NCI-H345 (cell line): Measurements from ENCODE around the gene CSGALNACT2.

Experiments used
- DNase-seq: peaks from one replicate; lab custom pipeline; 2025; lab: John Stamatoyannopoulos, UW

The CSGALNACT2 gene

DNA sequence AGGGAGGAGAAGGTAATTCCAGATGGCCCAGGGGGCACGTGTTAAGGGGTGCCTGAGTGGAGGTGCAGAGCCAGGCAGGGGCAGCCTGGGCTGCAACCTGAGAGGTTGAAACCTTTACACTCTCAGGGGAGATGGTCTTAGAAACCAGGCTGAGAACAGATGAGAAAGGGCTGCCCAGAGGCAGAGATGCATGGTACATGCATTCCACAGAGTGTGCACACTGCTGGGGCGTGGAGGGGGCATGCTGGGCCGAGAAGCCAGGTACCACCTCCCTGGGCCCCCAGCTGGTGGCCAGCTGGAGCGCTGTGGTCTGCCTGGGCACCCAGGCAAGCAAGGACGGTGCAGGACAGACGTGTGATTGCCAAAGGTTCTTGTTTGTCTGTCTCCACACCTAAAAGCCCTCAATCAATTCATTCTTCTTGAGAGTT is 14.1 kb upstream of the CSGALNACT2 start:
- no peak for DNase-seq

DNA sequence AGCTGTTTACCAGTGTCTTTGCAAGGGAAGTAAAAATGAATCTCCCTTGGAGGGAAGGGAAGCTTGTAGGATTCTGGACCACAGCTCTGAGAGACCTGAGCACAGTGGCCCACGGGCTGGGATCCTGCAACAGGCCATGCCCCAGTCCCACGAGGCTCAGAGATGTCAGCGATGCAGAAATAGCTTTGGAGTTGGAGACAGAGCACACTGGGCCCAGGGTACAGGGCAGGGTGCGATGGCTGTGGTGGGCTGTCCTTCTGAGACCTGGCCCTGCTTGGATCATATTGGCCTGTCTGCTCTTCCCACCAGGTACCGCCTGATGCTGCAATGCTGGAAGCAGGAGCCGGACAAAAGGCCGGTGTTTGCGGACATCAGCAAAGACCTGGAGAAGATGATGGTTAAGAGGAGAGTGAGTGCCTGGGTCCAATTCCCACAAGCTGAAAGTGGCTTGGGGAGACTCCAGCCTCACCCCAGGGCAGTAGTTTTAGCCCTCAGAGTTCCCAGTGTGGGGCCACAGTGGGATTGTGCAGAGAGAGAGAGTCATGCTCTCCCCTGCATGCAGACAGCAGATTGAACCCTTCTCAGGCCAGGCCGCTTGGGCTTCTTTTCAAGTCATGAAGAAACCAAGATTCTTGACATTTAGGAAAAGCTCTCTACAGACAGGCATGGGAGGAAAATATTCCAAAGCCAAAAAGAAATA is 13.5 kb upstream of the CSGALNACT2 start:
- DNase-seq: no peak

DNA sequence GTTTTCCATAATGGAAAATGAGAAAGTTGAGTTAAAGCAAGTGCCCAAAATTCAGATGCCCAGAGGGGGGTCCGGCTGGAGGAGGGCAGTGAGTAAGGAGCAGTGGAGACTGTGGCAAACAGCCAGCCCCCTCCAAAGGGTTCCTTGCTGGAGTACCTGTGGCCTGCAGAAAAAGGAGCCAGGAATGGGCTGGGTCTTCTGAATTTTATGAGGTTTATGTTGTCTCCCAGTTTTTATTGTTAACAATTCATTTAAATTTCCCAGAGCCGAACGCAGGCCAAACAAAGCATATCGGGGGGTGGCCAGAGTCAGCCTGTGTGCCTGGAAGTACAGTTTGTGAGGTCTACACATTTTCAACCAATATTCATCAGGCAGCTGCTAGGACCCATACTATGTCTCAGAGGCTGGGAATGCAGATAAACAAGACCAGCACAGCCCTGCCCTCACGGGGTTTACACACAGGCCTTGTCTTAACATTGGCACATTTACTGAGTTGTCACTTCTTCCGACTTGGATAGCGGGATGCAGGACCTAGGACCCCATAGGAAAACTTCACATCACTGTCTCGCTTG is 12.9 kb upstream of the CSGALNACT2 start:
- DNase-seq: no peak

DNA sequence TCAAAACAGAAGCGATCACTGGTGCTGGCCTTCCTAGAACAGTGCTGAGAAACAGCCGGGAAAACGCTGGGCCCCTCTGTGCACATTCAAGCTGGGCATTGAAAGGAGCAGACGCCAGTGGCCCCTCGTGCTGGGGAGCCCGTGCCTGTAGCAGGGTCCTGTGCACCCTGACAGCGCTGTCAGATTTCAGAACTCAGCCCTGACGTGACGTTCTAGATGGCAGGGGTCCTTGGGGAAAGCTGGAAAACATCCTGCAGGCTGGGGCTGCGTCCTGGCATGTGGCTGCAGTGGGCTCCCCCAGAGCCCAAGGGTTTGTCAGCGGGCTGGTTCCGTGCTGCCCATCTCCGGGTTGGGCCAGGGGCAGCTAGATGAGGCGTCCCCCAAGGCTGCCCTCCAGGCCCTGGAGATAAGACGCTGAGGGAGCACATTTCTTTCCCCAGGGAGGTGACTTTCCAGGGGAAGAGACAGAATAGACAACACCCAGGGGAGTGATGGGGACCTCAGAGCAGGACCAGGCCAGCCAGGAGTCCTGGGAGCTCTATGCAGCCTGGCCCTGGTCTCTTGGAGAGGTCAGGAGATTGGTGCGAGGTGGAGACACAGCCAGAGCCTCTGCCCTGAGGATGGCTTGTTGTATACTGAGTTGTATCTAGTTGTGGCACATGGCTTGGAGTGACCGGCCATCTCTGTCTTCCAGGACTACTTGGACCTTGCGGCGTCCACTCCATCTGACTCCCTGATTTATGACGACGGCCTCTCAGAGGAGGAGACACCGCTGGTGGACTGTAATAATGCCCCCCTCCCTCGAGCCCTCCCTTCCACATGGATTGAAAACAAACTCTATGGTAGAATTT is 12.1 kb upstream of the CSGALNACT2 start:
- no peak for DNase-seq

DNA sequence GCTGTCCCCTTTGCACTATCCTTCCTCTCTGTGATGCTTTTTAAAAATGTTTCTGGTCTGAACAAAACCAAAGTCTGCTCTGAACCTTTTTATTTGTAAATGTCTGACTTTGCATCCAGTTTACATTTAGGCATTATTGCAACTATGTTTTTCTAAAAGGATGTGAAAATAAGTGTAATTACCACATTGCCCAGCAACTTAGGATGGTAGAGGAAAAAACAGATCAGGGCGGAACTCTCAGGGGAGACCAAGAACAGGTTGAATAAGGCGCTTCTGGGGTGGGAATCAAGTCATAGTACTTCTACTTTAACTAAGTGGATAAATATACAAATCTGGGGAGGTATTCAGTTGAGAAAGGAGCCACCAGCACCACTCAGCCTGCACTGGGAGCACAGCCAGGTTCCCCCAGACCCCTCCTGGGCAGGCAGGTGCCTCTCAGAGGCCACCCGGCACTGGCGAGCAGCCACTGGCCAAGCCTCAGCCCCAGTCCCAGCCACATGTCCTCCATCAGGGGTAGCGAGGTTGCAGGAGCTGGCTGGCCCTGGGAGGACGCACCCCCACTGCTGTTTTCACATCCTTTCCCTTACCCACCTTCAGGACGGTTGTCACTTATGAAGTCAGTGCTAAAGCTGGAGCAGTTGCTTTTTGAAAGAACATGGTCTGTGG is 11.4 kb upstream of the CSGALNACT2 start:
- no peak for DNase-seq

DNA sequence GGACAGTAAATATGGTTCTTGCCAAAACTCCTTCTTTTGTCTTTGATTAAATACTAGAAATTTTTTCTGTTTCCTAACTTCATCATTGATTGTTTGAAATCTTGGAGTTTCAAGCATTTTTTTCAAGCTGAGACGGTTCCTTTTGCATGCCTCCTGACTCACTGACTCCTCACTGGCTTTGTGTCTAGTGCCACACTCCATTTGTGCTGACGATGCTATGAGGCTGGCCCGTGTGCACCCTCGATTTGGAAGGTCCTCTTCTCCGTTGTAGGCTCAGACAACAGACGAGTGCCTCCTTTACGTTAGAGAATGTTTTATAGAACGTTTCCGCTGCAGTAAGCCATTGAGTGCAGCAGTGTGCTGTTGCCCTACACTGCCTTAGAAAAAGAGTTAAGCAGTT is 10.8 kb upstream of the CSGALNACT2 start:
- DNase-seq: no peak

DNA sequence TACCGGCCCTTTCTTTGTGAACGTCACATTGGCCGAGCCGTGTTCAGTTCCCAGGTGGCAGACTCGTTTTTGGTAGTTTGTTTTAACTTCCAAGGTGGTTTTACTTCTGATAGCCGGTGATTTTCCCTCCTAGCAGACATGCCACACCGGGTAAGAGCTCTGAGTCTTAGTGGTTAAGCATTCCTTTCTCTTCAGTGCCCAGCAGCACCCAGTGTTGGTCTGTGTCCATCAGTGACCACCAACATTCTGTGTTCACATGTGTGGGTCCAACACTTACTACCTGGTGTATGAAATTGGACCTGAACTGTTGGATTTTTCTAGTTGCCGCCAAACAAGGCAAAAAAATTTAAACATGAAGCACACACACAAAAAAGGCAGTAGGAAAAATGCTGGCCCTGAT is 9.9 kb upstream of the CSGALNACT2 start:
- no peak for DNase-seq

DNA sequence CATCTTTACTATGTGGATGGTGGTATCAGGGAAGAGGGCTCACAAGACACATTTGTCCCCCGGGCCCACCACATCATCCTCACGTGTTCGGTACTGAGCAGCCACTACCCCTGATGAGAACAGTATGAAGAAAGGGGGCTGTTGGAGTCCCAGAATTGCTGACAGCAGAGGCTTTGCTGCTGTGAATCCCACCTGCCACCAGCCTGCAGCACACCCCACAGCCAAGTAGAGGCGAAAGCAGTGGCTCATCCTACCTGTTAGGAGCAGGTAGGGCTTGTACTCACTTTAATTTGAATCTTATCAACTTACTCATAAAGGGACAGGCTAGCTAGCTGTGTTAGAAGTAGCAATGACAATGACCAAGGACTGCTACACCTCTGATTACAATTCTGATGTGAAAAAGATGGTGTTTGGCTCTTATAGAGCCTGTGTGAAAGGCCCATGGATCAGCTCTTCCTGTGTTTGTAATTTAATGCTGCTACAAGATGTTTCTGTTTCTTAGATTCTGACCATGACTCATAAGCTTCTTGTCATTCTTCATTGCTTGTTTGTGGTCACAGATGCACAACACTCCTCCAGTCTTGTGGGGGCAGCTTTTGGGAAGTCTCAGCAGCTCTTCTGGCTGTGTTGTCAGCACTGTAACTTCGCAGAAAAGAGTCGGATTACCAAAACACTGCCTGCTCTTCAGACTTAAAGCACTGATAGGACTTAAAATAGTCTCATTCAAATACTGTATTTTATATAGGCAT is 9.1 kb upstream of the CSGALNACT2 start:
- DNase-seq: no peak

DNA sequence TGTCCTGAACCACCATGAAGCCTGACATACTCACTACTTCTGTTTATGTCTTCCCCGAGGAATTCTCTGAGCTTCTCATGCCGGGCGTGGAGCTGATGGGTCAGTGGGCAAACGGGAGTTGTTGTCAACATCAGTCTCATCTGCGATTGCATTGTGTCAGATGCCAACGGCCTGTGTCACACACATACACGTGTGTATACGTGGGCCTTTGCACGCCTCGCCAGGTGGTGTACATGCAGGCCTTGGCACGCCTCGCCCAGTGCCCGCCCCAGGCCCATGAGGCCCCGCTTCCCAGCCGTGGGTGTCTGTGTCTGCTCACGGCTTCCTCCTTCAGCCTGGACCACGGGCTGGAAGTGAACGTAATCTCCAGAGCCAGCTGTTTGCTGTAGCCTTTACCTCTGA is 7.5 kb upstream of the CSGALNACT2 start:
- DNase-seq: no peak

DNA sequence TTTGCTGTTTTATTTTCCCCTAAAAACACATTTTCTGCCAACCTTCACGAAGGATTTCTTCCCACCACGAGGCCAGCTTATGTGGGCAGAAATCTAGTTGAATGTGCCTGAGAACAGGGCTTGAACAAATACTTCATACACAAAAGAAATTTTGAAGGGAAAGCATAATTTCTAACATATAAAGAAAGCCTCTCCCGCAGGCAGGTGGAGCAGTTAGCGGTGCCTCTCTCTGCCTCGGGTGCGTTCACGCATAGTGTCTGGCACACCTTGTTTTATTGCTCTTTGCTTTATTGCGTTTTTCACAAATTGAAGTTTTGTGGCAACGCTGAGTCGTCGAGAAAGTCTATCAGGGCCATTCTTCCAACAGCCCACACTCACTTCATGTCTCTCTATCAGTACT is 7.0 kb upstream of the CSGALNACT2 start:
- no peak for DNase-seq

DNA sequence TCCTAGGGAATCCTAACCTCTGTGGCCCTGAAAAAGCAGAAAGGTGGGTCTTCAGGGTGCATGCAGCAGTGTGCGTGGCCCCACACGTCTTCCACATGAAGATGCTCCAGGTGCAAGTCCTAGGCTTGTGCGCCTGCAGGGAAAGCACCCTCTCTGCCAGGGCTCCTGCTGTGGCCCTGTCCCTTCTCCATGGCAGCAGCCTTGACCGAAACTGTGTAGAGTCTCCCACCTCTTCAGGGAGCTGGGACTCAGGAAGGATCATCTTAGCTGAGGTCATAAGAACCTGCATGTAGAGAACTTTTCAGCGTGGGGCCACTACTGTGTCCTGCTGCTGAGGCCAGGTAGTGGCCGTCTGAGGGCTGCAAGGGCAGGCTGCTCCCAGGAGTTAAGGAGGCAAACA is 6.3 kb upstream of the CSGALNACT2 start:
- DNase-seq: no peak

DNA sequence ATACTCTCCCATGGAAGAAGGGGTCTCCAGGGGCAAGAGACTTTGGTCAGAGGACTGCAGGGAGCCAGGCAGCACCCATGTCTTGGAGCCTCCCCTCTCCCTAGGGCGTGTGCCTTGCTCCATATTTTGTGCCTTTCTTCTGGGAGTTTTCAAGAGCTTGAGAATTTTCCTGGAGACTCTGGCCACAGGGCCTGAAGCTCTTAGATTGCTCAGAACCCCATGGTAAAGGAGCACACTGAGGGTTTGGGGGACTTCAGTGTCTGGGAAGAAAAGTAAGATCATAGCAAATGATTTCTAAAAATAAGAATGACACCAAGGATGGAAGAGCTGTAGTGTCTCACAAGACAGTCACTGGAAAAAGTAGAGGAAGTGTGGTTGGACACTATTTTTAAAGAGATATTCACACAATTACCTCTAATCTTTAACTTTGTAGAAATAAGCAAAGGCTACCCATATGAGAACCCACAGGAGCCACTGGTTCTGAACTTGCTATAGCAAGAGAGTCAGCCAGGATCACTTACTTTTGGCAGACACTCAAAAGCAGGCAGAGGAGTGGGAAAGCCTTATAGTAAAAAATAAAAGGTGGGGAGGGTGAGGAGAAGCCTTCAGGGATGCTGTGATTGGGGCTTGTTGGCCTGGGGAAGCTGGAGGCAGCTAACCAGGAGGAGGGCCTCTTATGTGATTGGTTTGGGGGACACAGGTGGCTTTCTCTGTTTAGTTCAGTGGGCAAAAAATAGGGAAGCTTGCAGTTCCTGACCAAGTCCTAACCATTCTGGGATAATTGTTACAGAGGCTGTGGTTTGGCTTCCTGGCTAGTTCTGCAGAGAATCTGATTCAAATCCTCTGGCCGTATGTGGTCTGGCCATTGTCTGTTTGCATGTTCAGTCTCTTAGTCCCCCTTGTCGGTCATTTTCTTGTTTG is 5.1 kb upstream of the CSGALNACT2 start:
- DNase-seq: no peak

DNA sequence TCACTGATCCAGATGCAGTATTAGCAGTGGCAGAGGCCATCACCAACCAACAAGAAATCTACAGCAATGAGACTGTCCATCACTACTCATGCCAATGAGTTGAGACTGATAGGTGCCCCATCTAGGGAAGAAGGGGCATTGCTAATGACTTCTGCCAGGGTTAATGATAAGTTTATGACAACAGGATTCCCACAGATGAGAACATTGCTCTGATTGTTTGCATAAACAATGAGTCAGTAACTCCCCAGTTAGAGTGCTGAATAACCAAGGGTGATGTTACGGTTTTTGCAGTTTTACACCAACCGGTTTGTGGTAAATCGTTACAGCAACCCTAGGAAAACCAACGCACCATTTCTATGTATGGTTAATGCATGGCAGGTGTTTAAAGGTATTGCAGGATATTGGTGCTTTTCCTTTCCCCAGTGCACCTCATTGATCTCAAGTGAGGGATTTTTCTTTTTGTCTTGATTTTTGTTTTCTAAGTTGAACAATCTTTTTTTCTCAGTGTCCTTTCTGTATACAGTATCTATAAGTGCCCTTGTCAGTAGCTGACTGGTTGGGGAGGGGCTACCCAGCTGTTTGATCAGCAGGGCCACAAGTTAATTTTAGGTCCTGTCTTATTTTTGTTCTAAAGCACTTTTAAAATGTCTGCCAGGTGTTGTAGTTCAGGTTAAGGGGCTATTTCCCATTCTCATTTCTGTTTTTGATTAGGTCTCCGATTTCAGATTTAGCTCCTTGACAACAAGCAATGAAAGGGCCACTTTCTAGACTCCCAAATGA is 3.9 kb upstream of the CSGALNACT2 start:
- DNase-seq: no peak

DNA sequence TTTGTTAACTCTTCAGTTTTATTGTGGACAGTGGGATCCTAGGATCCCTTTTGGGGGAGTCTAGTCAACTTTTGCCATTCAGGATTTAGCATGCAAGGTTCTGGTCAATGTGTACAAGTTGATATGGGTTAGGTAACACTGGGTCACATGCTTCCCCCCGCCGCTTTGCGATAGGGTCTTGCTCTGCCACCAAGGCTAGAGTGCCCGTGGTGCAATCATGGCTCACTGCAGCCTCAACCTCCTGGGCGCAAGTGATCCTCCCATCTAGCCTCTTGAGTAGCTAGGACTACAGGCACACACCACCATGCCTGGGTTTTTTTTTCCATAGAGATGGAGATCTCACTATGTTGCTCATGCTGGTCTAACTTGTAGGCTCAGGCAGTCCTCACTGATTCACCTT is 3.2 kb upstream of the CSGALNACT2 start:
- DNase-seq: no peak

DNA sequence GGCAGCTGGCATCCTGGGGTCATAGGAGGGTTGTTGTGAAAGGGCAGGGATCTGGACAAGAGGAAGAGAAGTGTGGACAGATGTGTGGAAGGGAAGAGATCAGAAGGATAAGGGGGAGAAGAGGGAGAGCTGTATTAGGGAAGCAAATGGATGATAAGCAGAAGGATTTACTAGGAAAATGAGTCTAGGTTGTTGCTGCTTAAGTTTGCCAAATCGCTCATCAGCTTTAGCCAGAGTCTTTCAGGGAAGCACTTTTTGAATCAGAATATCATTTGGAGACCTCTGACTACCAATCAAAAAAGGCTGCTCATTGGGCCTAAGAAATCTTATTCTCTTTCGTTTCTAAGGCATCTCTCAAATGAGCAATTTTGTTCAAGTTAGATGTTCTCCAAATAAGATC is 2.6 kb upstream of the CSGALNACT2 start:
- DNase-seq: no peak

DNA sequence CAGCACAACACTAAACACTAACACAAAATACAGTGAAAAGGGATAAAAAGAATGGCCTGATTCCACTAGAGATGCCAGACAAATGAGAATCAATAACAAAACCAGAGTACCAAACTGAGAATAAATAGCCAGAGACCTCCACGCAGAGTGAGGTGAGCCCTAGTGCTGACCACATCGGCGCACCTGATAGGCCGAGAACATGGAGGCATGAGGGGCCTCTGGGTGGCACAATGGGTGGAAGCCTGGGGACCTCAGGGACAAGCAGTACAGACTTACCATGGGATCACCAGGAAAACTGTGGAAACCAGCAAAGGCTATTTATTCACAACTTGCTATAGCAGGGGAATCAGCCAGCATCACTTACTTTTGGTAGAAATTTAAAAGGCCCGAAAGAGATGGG is 1.8 kb upstream of the CSGALNACT2 start:
- no peak for DNase-seq

DNA sequence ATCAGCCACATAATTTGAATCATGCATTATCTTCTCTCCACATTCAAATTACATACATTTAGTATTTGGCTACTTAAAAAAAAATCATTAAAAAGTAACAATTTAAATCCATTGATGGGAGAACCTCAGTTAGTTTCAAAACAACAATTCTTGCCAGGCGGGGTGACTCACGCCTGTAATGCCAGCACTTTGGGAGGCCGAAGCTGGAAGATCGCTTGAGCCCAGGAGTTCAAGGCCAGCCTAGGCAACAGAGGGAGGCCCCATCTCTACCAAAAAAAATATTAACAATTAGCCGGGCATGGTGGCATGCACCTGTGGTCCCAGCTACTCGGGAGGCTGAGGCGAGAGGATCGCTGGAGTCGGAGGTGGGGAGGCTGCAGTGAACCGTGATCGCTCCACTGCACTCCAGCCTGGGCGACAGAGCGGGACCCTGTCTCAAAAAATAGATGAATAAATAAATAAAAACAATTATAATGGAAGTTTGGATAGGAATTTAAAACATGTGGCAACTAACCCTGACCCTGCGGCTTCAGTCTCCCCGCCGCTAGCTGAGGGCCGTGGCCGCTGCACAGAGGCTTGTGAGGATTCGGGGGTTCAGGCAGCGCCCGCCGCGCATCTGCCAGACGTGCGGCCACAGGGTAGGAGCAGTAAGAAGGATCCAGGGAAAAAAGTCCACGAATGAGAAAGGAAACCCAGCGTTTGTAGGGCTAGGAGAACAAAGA is 1.1 kb upstream of the CSGALNACT2 start:
- DNase-seq: no peak

DNA sequence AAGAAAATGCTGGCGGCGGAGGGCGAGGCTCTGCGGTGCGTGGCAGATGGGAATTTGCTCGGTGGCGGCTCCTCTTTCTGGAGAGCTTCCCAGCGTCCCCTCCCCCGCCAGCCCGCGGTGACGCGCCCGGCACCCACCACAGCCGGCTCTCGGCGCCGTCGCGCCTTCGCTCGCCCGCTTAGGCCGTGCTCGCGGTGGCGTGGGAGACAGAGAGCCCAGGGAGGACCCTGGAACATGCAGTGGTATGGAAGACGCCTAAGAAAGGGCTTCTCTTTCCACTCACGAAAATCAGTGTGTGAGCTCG is 576 bp upstream of the CSGALNACT2 start:
- DNase-seq: peak; percentile 18

DNA sequence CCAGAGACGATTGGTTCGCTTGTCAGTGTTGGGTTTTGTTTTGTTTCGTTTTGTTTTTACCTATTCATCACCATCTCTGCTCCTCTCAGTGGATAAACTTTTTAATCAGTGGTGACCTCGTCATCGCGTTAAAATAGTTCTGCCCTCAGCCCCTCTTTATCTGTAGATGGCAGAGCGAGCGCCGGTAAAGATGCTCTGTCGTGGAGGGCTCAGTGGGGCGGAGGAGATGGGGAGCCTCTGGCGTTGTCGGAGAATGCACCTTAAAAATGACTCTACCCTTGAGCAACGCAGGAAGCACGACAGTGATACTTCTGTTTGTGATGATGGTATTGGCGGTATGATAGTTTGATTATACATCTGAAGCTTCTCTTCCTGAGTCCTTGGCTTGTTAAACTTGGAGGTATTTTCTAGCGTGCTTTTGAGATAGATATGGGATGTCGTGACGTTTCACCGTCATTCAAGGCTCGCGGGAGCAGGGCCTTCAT is 554 bp downstream of the CSGALNACT2 start:
- DNase-seq: peak; percentile 31
